Transverse colon (tissue), 4 donors: Measurements from ENCODE around the gene GLIPR1. TPM values are rescaled to one million over a fixed set of nuclear protein-coding genes. Genes with fewer than 3 reads are reported as not detected.

ENCODE experiments used
- DNase-seq: peaks from one replicate; pipeline ENCODE4 v3.0.0-alpha.2; 2019
- H3K27ac ChIP-seq, 4 donors: fragments of 200-600 bp; sonication (generic); 2 replicates each; pipeline ENCODE4 v1.5.1; 2016 to 2018; ENCODE audit warnings: inconsistent platforms in 4 of 4
- H3K27me3 ChIP-seq: fragments of 200-600 bp; sonication (generic); 2 replicates; pipeline ENCODE4 v1.5.1; 2017; ENCODE audit warnings: inconsistent platforms
- H3K36me3 ChIP-seq, 4 donors: fragments of 200-600 bp; sonication (generic); 2 replicates each; pipeline ENCODE4 v1.5.1; 2017 to 2019; ENCODE audit warnings: inconsistent platforms in 4 of 4
- H3K4me1 ChIP-seq, 4 donors: fragments of 200-600 bp; sonication (generic); 2 replicates each; pipeline ENCODE4 v1.5.1; 2017 to 2020; ENCODE audit warnings: inconsistent platforms in 4 of 4
- H3K4me3 ChIP-seq, 4 donors: fragments of 200-600 bp; sonication (generic); 1 replicate in 1 of 4; 2 replicates in 3 of 4; pipeline versions ENCODE4 v1.5.1 to v1.6.1; 2017 to 2019; ENCODE audit warnings: inconsistent platforms in 4 of 4
- H3K9me3 ChIP-seq, 2 donors: fragments of 200-600 bp; sonication (generic); 2 replicates each; pipeline ENCODE4 v1.5.1; 2017 to 2019; ENCODE audit warnings: inconsistent platforms in 2 of 2
- EP300 ChIP-seq: sonication (generic); formaldehyde crosslinking; IDR thresholded peaks from one replicate; pipeline ENCODE4 v1.6.1; 2017; ENCODE audit warnings: antibody characterized with exemption, low read depth
- POLR2A ChIP-seq: fragments of 450-650 bp; IDR thresholded peaks from one replicate; pipeline ENCODE4 v1.6.1; 2016; ENCODE audit warnings: antibody characterized with exemption, mild to moderate bottlenecking, moderate library complexity
- POLR2AphosphoS5 ChIP-seq, 3 donors: sonication (generic); formaldehyde crosslinking; IDR thresholded peaks; one replicate each; pipeline ENCODE4 v1.6.1; 2016; ENCODE audit warnings: antibody characterized with exemption in 3 of 3
- WGBS, 2 donors: methylation state at CpG; one replicate each; pipeline ENCODE4 v1.1.5; 2018; ENCODE audit warnings: low coverage in 1 of 2; 5-methylcytosine and 5-hydroxymethylcytosine counted together
- in situ Hi-C, 4 donors: fragments of 200-750 bp; cut with MboI; loops; one replicate each; pipeline versions ENCODE4 v1.15.0 to v1.15.1; 2017; ENCODE audit warnings: low sequenced_read_pairs in 3 of 4, low pct_ligation_motif_present in 1 of 4, low pct_unique_long_range_greater_than_20kb in 1 of 4
- intact Hi-C: fragments of 100-400 bp; cut with DNase I; formaldehyde crosslinking; loops from one replicate; pipeline ENCODE4 v1.15.1; 2023; ENCODE audit warnings: low total_unique reads
- total RNA-seq, 4 donors: library from RNA; depleted of rRNA; stranded (reverse); fragments of >200 nt; gene quantifications; one replicate each; pipeline ENCODE4 v1.1.0, GENCODE V29; 2016
- TF ChIP-seq, protein P1 (sequence below), 5 experiments: fragments of 200-600 bp in 3 of 5; fragments of 450-650 bp in 2 of 5; sonication (generic) in 3 of 5; IDR thresholded peaks; 1 replicate in 2 of 5; 2 replicates in 3 of 5; pipeline ENCODE4 v1.5.1; 2016 to 2017; ENCODE audit warnings: antibody characterized with exemption in 5 of 5, inconsistent platforms in 3 of 5, mild to moderate bottlenecking in 2 of 5, moderate library complexity in 1 of 5

GLIPR1 gene
- total RNA-seq, 4 donors from 2014 or later = 3.3 to 10.6 (median 3.6) TPM

DNA sequence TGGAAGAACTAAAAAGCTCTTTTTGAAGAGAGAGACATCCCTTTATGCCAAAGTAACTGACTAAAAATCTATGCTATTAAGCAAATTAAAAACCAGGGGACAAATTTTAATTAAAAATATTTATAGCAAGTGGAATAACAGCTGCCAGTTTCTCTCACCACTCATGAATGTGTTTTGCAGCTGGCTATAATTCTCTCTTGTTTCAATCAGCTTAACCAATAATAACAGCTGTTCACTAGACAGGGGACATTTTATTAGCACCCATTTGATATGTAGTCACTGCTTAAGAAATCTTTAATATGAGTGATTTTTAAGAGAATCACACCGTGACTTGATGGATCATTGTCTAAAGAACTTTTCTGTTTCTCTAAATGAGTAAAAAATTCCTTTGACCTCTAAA is 65.1 kb downstream of the GLIPR1 start:
- intact Hi-C loops = no loop called here
- peaks cover 0 to 7% (median 0%) of the 10 kb centered on the region in 4 donors for H3K4me1 ChIP-seq
- in situ Hi-C loops = loop anchor here in 1 of 4 donors (25.0 kb wide), 1 partner anchor 492 kb away; the partner anchor contains the start of gene PHLDA1
- no peaks in the 10 kb centered on the region for H3K27me3 ChIP-seq
- TF ChIP-seq POLR2A (no peak), EP300 (no peak), POLR2AphosphoS5 (IDR thresholded peaks at IDR 0.05) (no peak)
- TF ChIP-seq, protein P1, sequence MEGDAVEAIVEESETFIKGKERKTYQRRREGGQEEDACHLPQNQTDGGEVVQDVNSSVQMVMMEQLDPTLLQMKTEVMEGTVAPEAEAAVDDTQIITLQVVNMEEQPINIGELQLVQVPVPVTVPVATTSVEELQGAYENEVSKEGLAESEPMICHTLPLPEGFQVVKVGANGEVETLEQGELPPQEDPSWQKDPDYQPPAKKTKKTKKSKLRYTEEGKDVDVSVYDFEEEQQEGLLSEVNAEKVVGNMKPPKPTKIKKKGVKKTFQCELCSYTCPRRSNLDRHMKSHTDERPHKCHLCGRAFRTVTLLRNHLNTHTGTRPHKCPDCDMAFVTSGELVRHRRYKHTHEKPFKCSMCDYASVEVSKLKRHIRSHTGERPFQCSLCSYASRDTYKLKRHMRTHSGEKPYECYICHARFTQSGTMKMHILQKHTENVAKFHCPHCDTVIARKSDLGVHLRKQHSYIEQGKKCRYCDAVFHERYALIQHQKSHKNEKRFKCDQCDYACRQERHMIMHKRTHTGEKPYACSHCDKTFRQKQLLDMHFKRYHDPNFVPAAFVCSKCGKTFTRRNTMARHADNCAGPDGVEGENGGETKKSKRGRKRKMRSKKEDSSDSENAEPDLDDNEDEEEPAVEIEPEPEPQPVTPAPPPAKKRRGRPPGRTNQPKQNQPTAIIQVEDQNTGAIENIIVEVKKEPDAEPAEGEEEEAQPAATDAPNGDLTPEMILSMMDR (IDR thresholded peaks at IDR 0.05) = no peak
- no peak for DNase-seq
- H3K4me3 ChIP-seq = no peak overlapping the region
- no peaks in the 10 kb centered on the region for H3K9me3 ChIP-seq
- WGBS, 2 donors = 78 to 97% methylated on average over 1 of the region's 1 CpG
- H3K27ac ChIP-seq = no peak overlapping the region
- no peaks in the 10 kb centered on the region for H3K36me3 ChIP-seq

DNA sequence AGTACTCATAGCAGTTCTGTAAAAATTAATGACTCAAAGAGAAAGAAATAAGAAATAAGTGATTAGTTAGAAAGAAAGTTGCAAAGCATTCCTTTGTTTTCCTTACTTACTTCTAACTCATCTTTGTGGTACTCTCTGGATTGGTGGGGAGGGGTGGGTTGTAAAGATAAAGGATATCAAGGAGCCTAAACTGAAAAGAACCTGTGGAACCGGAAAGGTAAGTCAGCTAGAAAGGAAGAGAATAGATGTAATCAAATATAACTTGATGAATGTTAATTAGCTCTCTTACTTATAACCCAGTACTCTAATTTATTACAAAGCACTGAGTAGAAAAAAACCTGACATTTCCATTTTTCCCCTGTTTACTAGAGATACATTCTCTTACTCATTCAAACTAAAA is 68.3 kb downstream of the GLIPR1 start:
- Histone ChIP-seq H3K4me1 (peaks cover 0 to 8% (median 4%) of the 10 kb centered on the region in 4 donors), H3K27ac (no peak overlapping the region), H3K27me3 (no peaks in the 10 kb centered on the region), H3K36me3 (no peaks in the 10 kb centered on the region), H3K9me3 (no peaks in the 10 kb centered on the region), H3K4me3 (no peak overlapping the region)
- TF ChIP-seq, protein P1 (IDR thresholded peaks at IDR 0.05) = no peak
- TF ChIP-seq POLR2A = no peak
- TF ChIP-seq EP300 = no peak
- TF ChIP-seq POLR2AphosphoS5 (IDR thresholded peaks at IDR 0.05) = no peak
- in situ Hi-C loops = loop anchor here in 1 of 4 donors (25.0 kb wide), 1 partner anchor 488 kb away; the partner anchor contains the start of gene PHLDA1
- intact Hi-C loops = no loop called here
- DNase-seq = no peak
- 50 to 58% methylated on average over 1 of the region's 1 CpG for WGBS, 2 donors

DNA sequence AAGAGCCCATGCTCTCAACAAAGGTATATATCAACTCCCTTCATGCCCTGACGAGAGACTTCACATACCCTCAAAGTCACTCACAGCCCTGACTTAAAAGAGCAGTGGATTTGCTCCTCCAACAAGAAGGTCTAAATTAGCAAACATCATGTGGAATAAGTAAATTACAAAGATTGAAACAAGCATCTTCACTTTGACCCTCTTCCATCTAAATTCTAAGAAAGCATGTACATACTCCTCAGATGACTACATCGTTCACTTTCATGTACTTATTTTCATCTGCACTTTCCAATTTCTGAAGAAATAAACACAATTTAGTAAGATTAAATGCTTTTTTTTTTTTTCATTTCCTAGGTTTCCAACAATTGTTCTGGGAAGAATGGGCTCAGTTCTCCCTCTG is 69.4 kb downstream of the GLIPR1 start:
- TF ChIP-seq POLR2A (no peak), EP300 (no peak), POLR2AphosphoS5 (IDR thresholded peaks at IDR 0.05) (no peak)
- TF ChIP-seq, protein P1 (IDR thresholded peaks at IDR 0.05) = no peak
- no peaks in the 10 kb centered on the region for H3K27me3 ChIP-seq
- intact Hi-C loops = no loop called here
- in situ Hi-C loops = loop anchor here in 1 of 4 donors (25.0 kb wide), 1 partner anchor 487 kb away; the partner anchor contains the start of gene PHLDA1
- peaks cover 0 to 8% (median 4%) of the 10 kb centered on the region in 4 donors for H3K4me1 ChIP-seq
- 69 to 78% methylated on average over 2 of the region's 2 CpGs for WGBS, 2 donors
- no peaks in the 10 kb centered on the region for H3K9me3 ChIP-seq
- no peaks in the 10 kb centered on the region for H3K36me3 ChIP-seq
- H3K27ac ChIP-seq = no peak overlapping the region
- no peak overlapping the region for H3K4me3 ChIP-seq
- DNase-seq = no peak

DNA sequence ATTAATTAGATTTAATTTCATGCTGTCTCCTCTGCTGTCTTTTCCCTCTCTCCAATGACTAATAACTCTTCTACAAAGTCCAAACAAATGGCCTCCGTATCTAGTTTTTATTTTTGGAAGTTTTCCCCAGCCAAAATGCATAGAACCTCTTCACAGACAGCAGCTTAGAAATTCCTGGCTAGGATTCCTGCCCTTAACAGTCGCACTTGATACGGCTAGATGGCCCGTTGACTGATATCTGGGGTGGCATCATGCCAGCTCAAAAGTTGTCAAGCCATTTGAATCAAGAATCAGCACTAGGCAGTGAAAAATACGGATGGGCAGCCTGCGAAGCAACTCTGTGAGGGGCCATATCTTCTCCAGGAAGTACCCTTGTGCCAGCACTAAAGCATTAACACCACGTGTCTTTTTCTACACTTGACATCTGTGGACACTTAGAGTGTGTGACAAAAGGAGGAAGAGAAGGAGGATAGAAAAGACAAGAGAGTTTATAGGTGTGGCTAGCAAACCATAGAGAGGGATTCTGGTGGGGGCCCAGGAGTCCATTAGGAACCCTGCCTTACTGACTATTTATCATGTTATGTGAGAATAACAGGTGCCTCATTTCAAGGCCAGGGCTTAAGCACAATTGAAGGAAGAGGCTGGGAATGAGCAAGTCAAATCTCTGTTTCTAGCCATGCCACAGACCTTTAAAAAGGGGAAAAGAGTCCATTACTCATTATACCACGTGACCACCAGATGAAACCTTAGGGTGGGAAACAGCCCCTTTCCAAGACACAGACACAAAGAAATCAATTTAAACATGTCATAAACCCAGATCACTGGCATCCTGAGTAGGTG is 70.1 kb downstream of the GLIPR1 start:
- Histone ChIP-seq H3K36me3 (no peaks in the 10 kb centered on the region), H3K4me1 (peaks cover 0 to 8% (median 4%) of the 10 kb centered on the region in 4 donors), H3K4me3 (no peak overlapping the region), H3K27me3 (no peaks in the 10 kb centered on the region), H3K27ac (no peak overlapping the region), H3K9me3 (no peaks in the 10 kb centered on the region)
- 54 to 56% methylated on average over 6 to 8 of the region's 8 CpGs for WGBS, 2 donors
- TF ChIP-seq, protein P1 (IDR thresholded peaks at IDR 0.05) = no peak
- no peak for TF ChIP-seq POLR2A
- TF ChIP-seq POLR2AphosphoS5 (IDR thresholded peaks at IDR 0.05) = no peak
- no peak for TF ChIP-seq EP300
- intact Hi-C loops (no loop called here), in situ Hi-C loops (no loop called here)
- DNase-seq = no peak
